B cell (primary cell): ENCODE results near the gene CAMP. TPM values are rescaled to one million over a fixed set of nuclear protein-coding genes. Genes with fewer than 3 reads are reported as not detected.

Source experiments
- ATAC-seq: fragments of 200-7000 bp; cut with Tn5 transposase; one replicate; pipeline ENCODE4 v1.10.0; 2021; ENCODE audit warnings: low read depth, mild to moderate bottlenecking, moderate number of reproducible peaks, moderate library complexity
- CTCF ChIA-PET: fragments of 350-600 bp; sonication (Branson Sonifier 250); formaldehyde crosslinking; loops from one replicate; lab custom pipeline; 2021; ENCODE audit warnings: antibody characterized with exemption, inconsistent platforms; lab: Charles Lee
- POLR2A ChIA-PET: fragments of 350-600 bp; sonication (Branson Sonifier 250); formaldehyde crosslinking; loops from one replicate; lab custom pipeline; 2021; ENCODE audit warnings: antibody characterized with exemption; lab: Charles Lee
- DNase-seq: peaks from one replicate; pipeline ENCODE4 v3.0.0; 2013
- H2AFZ ChIP-seq: 2 replicates; pipeline ENCODE4 v1.6.1; 2012; ENCODE audit warnings: mild to moderate bottlenecking, low read depth, low read length; ENCODE audit not compliant: insufficient read depth, poor library complexity, severe bottlenecking
- H3K27ac ChIP-seq, 2 donors: 1 replicate in 1 of 2; 2 replicates in 1 of 2; pipeline ENCODE4 v1.5.1; 2012 to 2013; ENCODE audit warnings: low read length in 2 of 2, mild to moderate bottlenecking in 2 of 2, moderate library complexity in 1 of 2
- H3K27me3 ChIP-seq, 4 experiments: fragments of 200-600 bp in 1 of 4; sonication (generic) in 1 of 4; replicated peaks in 1 of 4; 1 replicate in 2 of 4; 2 replicates in 2 of 4; pipeline versions ENCODE4 v1.6.1 to v1.7.0; 2013 to 2016; ENCODE audit warnings: low read length in 3 of 4, mild to moderate bottlenecking in 2 of 4, mixed read lengths in 1 of 4, moderate library complexity in 1 of 4; ENCODE audit not compliant: insufficient read depth in 4 of 4, control insufficient read depth in 3 of 4; ENCODE audit errors: control extremely low read depth in 1 of 4
- H3K36me3 ChIP-seq, 2 experiments: replicated peaks in 1 of 2; 1 replicate in 1 of 2; 2 replicates in 1 of 2; pipeline versions ENCODE4 v1.6.1 to v1.7.1; 2013; ENCODE audit warnings: low read length in 1 of 2; ENCODE audit not compliant: insufficient read depth in 2 of 2, control insufficient read depth in 1 of 2; ENCODE audit errors: control extremely low read depth in 1 of 2, extremely low read depth in 1 of 2
- H3K4me1 ChIP-seq, 2 donors: fragments of 200-600 bp in 1 of 2; sonication (generic) in 1 of 2; 1 replicate in 1 of 2; 2 replicates in 1 of 2; pipeline versions ENCODE4 v1.5.1 to v1.6.1; 2013 to 2017; ENCODE audit warnings: low read length in 2 of 2; ENCODE audit not compliant: control insufficient read depth in 2 of 2, insufficient read depth in 2 of 2
- H3K4me2 ChIP-seq: replicated peaks from 2 replicates; pipeline ENCODE3; 2012; ENCODE audit warnings: mild to moderate bottlenecking, low read depth, low read length; ENCODE audit not compliant: poor library complexity, severe bottlenecking
- H3K4me3 ChIP-seq, 5 experiments: fragments of 200-600 bp in 1 of 5; sonication (generic) in 1 of 5; 1 replicate in 3 of 5; 2 replicates in 2 of 5; pipeline versions ENCODE4 v1.5.1 to v1.7.0; 2011 to 2016; ENCODE audit warnings: low read length in 4 of 5, mild to moderate bottlenecking in 4 of 5, low read depth in 2 of 5, control low read depth in 1 of 5, moderate library complexity in 1 of 5; ENCODE audit not compliant: insufficient read depth in 1 of 5; ENCODE audit errors: control extremely low read depth in 1 of 5, extremely low read depth in 1 of 5
- H3K79me2 ChIP-seq: fragments of 200-600 bp; sonication (generic); one replicate; pipeline ENCODE4 v1.6.0; 2016; ENCODE audit warnings: low read length; ENCODE audit not compliant: control insufficient read depth, insufficient read depth
- H3K9ac ChIP-seq: fragments of 200-600 bp; sonication (generic); 2 replicates; pipeline ENCODE4 v1.6.1; 2017; ENCODE audit warnings: mild to moderate bottlenecking, low read length, moderate library complexity
- H3K9me3 ChIP-seq, 3 donors: one replicate each; pipeline versions ENCODE4 v1.6.1 to v1.7.1; 2013; ENCODE audit warnings: low read length in 2 of 3; ENCODE audit not compliant: control insufficient read depth in 2 of 3, insufficient read depth in 1 of 3; ENCODE audit errors: control extremely low read depth in 1 of 3
- H4K20me1 ChIP-seq: 2 replicates; pipeline ENCODE4 v1.6.0; 2012; ENCODE audit warnings: mild to moderate bottlenecking, low read length; ENCODE audit not compliant: insufficient read depth, control insufficient read depth, poor library complexity, severe bottlenecking
- H3K27ac Mint-ChIP-seq: one replicate; pipeline ENCODE4 v1.8.0; 2021; ENCODE audit warnings: mixed read lengths
- H3K27me3 Mint-ChIP-seq: one replicate; pipeline ENCODE4 v1.8.0; 2021; ENCODE audit warnings: mixed read lengths
- H3K4me1 Mint-ChIP-seq: one replicate; pipeline ENCODE4 v1.8.0; 2021; ENCODE audit warnings: mixed read lengths
- H3K4me3 Mint-ChIP-seq: one replicate; pipeline ENCODE4 v1.8.0; 2021; ENCODE audit warnings: mixed read lengths
- H3K9me3 Mint-ChIP-seq: one replicate; pipeline ENCODE4 v1.8.0; 2022; ENCODE audit warnings: mixed read lengths; ENCODE audit not compliant: insufficient read depth
- CTCF ChIP-seq: fragments of 200-600 bp; IDR thresholded peaks from one replicate; pipeline ENCODE4 v1.8.0; 2022; ENCODE audit warnings: antibody characterized with exemption, mild to moderate bottlenecking
- EZH2 ChIP-seq: IDR thresholded peaks from 2 replicates; pipeline ENCODE4 v1.6.1; 2012; ENCODE audit warnings: borderline replicate concordance, low read depth, mild to moderate bottlenecking, moderate library complexity, low read length; ENCODE audit not compliant: insufficient read depth, poor library complexity, severe bottlenecking
- WGBS: methylation state at CpG from one replicate; pipeline ENCODE4 v1.1.5; 2013; ENCODE audit warnings: missing lambda C conversion rate; ENCODE audit not compliant: insufficient coverage; 5-methylcytosine and 5-hydroxymethylcytosine counted together
- intact Hi-C: fragments of 100-400 bp; cut with micrococcal nuclease; formaldehyde crosslinking; loops from one replicate; pipeline ENCODE4 v1.10.0; 2022
- polyA plus RNA-seq: library from polyadenylated mRNA; depleted of rRNA; stranded (reverse); fragments of >200 nt; gene quantifications from 2 replicates; pipeline ENCODE4 v1.2.3, GENCODE V29; 2012
- total RNA-seq, 2 donors: library from RNA; stranded (reverse); fragments of 120-200 nt in 1 of 2; gene quantifications; 1 replicate in 1 of 2; 2 replicates in 1 of 2; pipeline versions ENCODE4 v1.2.3 to v1.2.4, GENCODE V29; 2013 to 2022

CAMP gene
- total and polyA plus RNA-seq, 2 donors (not counting 1 experiment from before 2014, with no cell fraction given), result 0.30 TPM; not detected in 1

- CTCF ChIA-PET, result interaction anchor here (1.3 kb wide), 1 partner anchor 191 kb away, joined by 4 read pairs; no protein-coding TSS in a partner anchor
- WGBS, result no CpG with 5 or more reads among the region's 1 CpG
- ATAC-seq (no peak), DNase-seq (no peak)
- Mint-ChIP-seq H3K27me3 (no peaks in the 10 kb centered on the region), H3K4me1 (peaks cover 28% of the 10 kb centered on the region), H3K4me3 (no peak overlapping the region), H3K27ac (peak overlapping the region; percentile 34), H3K9me3 (no peaks in the 10 kb centered on the region)
- no peaks in the 10 kb centered on the region for H3K27me3 ChIP-seq
- no peak overlapping the region for H3K27ac ChIP-seq
- H3K4me3 ChIP-seq, result no peak overlapping the region
- no peak overlapping the region for H3K9ac ChIP-seq
- no peak overlapping the region for H3K4me2 ChIP-seq
- no peaks in the 10 kb centered on the region for H3K9me3 ChIP-seq
- intact Hi-C loops, result loop anchor here (5.0 kb wide), 1 partner anchor 783 kb away; the partner anchor contains the start of gene IMPDH2
- H3K79me2 ChIP-seq, result peaks cover 24% of the 10 kb centered on the region
- H3K36me3 ChIP-seq, result peaks cover under 1 to 3% of the 10 kb centered on the region in 2 experiments
- POLR2A ChIA-PET, result no interaction called here
- TF ChIP-seq EZH2 (no peak), CTCF (no peak)
- H2AFZ ChIP-seq, result no peak overlapping the region
- peaks cover 3 to 24% of the 10 kb centered on the region in 2 donors for H3K4me1 ChIP-seq
- H4K20me1 ChIP-seq, result no peaks in the 10 kb centered on the region
Measured at GRCh38 chr3:48244461-48244860, 21.2 kb downstream of the CAMP start.

GRCh38 chr3:48245136-48245535, 21.8 kb downstream of the CAMP start:
- H3K4me2 ChIP-seq, result no peak overlapping the region
- H3K27me3 Mint-ChIP-seq, result no peaks in the 10 kb centered on the region
- H3K9me3 ChIP-seq, result no peaks in the 10 kb centered on the region
- ChIA-PET POLR2A (interaction anchor here (0.5 kb wide), 1 partner anchor 232 kb away, joined by 3 read pairs; no protein-coding TSS in a partner anchor), CTCF (interaction anchor here (1.3 kb wide), 1 partner anchor 191 kb away, joined by 4 read pairs; no protein-coding TSS in a partner anchor)
- no peaks in the 10 kb centered on the region for H3K27me3 ChIP-seq
- no peak overlapping the region for H3K4me3 ChIP-seq
- no peak overlapping the region for H3K4me3 Mint-ChIP-seq
- peaks cover 24% of the 10 kb centered on the region for H3K79me2 ChIP-seq
- TF ChIP-seq CTCF, result no peak
- TF ChIP-seq EZH2, result no peak
- H3K4me1 ChIP-seq, result peaks cover 3 to 24% of the 10 kb centered on the region in 2 donors
- no peaks in the 10 kb centered on the region for H3K9me3 Mint-ChIP-seq
- H3K9ac ChIP-seq, result no peak overlapping the region
- DNase-seq (no peak), ATAC-seq (no peak)
- no peak overlapping the region for H3K27ac Mint-ChIP-seq
- intact Hi-C loops, result no loop called here
- H3K36me3 ChIP-seq, result peaks cover 2 to 6% of the 10 kb centered on the region in 2 experiments
- no peaks in the 10 kb centered on the region for H4K20me1 ChIP-seq
- H3K4me1 Mint-ChIP-seq, result peaks cover 25% of the 10 kb centered on the region
- 100% methylated on average over 6 of the region's 7 CpGs for WGBS
- H3K27ac ChIP-seq, result no peak overlapping the region
- H2AFZ ChIP-seq, result no peak overlapping the region
